Stimulated activated CD4-positive, alpha-beta T cell treated with anti-CD3 and anti-CD28 coated beads, Interleukin-15, amount 100 ng/mL, for 24 hours (primary cell): ENCODE measurements around the gene BCO1.

Source experiments
- DNase-seq: peaks from one replicate; pipeline ENCODE4 v3.0.0-alpha.2; 2020

BCO1 gene

GRCh38 chr16:81321039-81321438 is 82.5 kb downstream of the BCO1 start:
- DNase-seq: no peak

- no peak for DNase-seq
Measured at GRCh38 chr16:81321536-81321935, 83.0 kb downstream of the BCO1 start.

- DNase-seq: no peak
Measured at GRCh38 chr16:81324808-81325207, 86.3 kb downstream of the BCO1 start.

- DNase-seq: no peak
Measured at GRCh38 chr16:81327011-81327410, 88.5 kb downstream of the BCO1 start.

GRCh38 chr16:81327447-81328196 is 89.1 kb downstream of the BCO1 start:
- no peak for DNase-seq

- no peak for DNase-seq
Measured at GRCh38 chr16:81329947-81330346, 91.5 kb downstream of the BCO1 start.

GRCh38 chr16:81333356-81333755 is 94.9 kb downstream of the BCO1 start:
- DNase-seq: no peak

- peak; percentile 64 for DNase-seq
Measured at GRCh38 chr16:81335669-81336068, 97.2 kb downstream of the BCO1 start.

GRCh38 chr16:81337097-81337496 is 98.6 kb downstream of the BCO1 start:
- DNase-seq: no peak
